Spleen (tissue), 13 donors: ENCODE results near the gene POLD2. TPM values are rescaled to one million over a fixed set of nuclear protein-coding genes. Genes with fewer than 3 reads are reported as not detected.
"Not testable (repeated sequence)": the region's sequence is repeated elsewhere in the genome, so short reads cannot be mapped to it uniquely, and the experiment has no call there.

Source experiments
- DNase-seq: peaks from one replicate; pipeline ENCODE4 v3.0.0-alpha.2; 2020
- H3K27ac ChIP-seq, 8 donors: fragments of 200-600 bp; sonication (generic) in 7 of 8; 1 replicate in 4 of 8; 2 replicates in 4 of 8; pipeline versions ENCODE4 v1.5.0 to v1.8.0; 2016 to 2021; ENCODE audit warnings: inconsistent platforms in 4 of 8, mild to moderate bottlenecking in 4 of 8, moderate library complexity in 1 of 8
- H3K27me3 ChIP-seq, 7 donors: fragments of 200-600 bp; sonication (generic) in 6 of 7; replicated peaks in 1 of 7; 1 replicate in 4 of 7; 2 replicates in 3 of 7; pipeline versions ENCODE4 v1.5.0 to v1.8.0; 2016 to 2021; ENCODE audit warnings: inconsistent platforms in 3 of 7, mild to moderate bottlenecking in 1 of 7
- H3K36me3 ChIP-seq, 6 donors: fragments of 200-600 bp; sonication (generic) in 5 of 6; 1 replicate in 4 of 6; 2 replicates in 2 of 6; pipeline versions ENCODE4 v1.5.0 to v1.8.0; 2016 to 2021; ENCODE audit warnings: inconsistent platforms in 2 of 6
- H3K4me1 ChIP-seq, 6 donors: fragments of 200-600 bp; sonication (generic) in 5 of 6; 1 replicate in 3 of 6; 2 replicates in 3 of 6; pipeline versions ENCODE4 v1.5.0 to v1.8.0; 2016 to 2021; ENCODE audit warnings: inconsistent platforms in 3 of 6
- H3K4me3 ChIP-seq, 8 donors: fragments of 200-600 bp; sonication (generic) in 7 of 8; 1 replicate in 4 of 8; 2 replicates in 4 of 8; pipeline versions ENCODE4 v1.5.0 to v1.8.0; 2016 to 2021; ENCODE audit warnings: inconsistent platforms in 4 of 8, mild to moderate bottlenecking in 4 of 8, moderate library complexity in 2 of 8
- H3K9me3 ChIP-seq, 8 donors: fragments of 200-600 bp; sonication (generic) in 7 of 8; 1 replicate in 4 of 8; 2 replicates in 4 of 8; pipeline versions ENCODE4 v1.5.0 to v1.8.0; 2016 to 2021; ENCODE audit warnings: inconsistent platforms in 4 of 8
- POLR2A ChIP-seq, 3 donors: fragments of 450-650 bp; IDR thresholded peaks; one replicate each; pipeline ENCODE4 v1.5.1; 2017; ENCODE audit warnings: antibody characterized with exemption in 3 of 3, mild to moderate bottlenecking in 1 of 3
- POLR2AphosphoS5 ChIP-seq, 3 donors: sonication (generic); formaldehyde crosslinking; IDR thresholded peaks; one replicate each; pipeline ENCODE4 v1.5.1; 2017; ENCODE audit warnings: antibody characterized with exemption in 3 of 3
- WGBS, 5 donors: extraction: QIAGEN DNeasy Blood & Tissue Kit in 3 of 5; methylation state at CpG; one replicate each; pipeline versions ENCODE4 v1.1.5 to v1.1.7; 2013 to 2018; 5-methylcytosine and 5-hydroxymethylcytosine counted together
- intact Hi-C: fragments of 100-400 bp; cut with DNase I; formaldehyde crosslinking; loops from one replicate; pipeline ENCODE4 v1.15.0; 2023; ENCODE audit warnings: low total_unique reads
- long read RNA-seq, 2 donors: transcript quantifications; one replicate each; lab custom pipeline, GENCODE V29; 2026
- polyA plus RNA-seq, 3 donors: library from polyadenylated mRNA; stranded (reverse); fragments of 200-250 nt; gene quantifications; one replicate each; pipeline ENCODE4 v1.2.1, GENCODE V29; 2013
- total RNA-seq, 7 donors: library from RNA; depleted of rRNA in 3 of 7; stranded (reverse); fragments of >200 nt in 3 of 7; fragmentation: NEBNext Ultra II Directional in 4 of 7; extraction: Animal tissue kit (Norgen Biotek cat#: 25700) in 4 of 7; gene quantifications; one replicate each; pipeline versions ENCODE4 v1.1.0 to v1.2.1, GENCODE V29; 2016 to 2021
- TF ChIP-seq, protein P1 (sequence below), 11 experiments: fragments of 200-600 bp in 7 of 11; fragments of 450-650 bp in 4 of 11; sonication (generic) in 4 of 11; IDR thresholded peaks in 8 of 11; conservative IDR thresholded peaks in 3 of 11; 1 replicate in 7 of 11; 2 replicates in 4 of 11; pipeline versions ENCODE4 v1.4.0 to v1.8.0; 2016 to 2021; ENCODE audit warnings: antibody characterized with exemption in 11 of 11, inconsistent platforms in 4 of 11, mild to moderate bottlenecking in 1 of 11
- donor health status: healthy with polysubstance abuse.
- donor health status: DM: no; HTN: no; CAD: no; lungs with moderate emphysema.
- donor health status: DM: no; HTN: no; CAD: no.
- donor health status: Bipolar disorder and iron deficiency.
- donor health status: healthy.
- donor health status: DM: no; HTN: no; CAD: no.
- donor health status: DM: yes; HTN: yes; CAD: no.

Gene POLD2
- total RNA-seq (10 to 100 TPM; 31.9 to 73.0 (median 40.9) TPM), polyA plus RNA-seq (10 to 100 TPM; 53.7 to 79.1 (median 69.4) TPM)
- long read RNA-seq, donor 1, transcript POLD2-218 (11 exons, 1,619 nt): major isoform, 11 of 16 reads
- long read RNA-seq, donor 1, partial matches to known transcripts: 0 of 16 reads
- long read RNA-seq, donor 1, other reads (novel, unspliced or antisense): 0 of 16 reads
- long read RNA-seq, donor 2, transcript POLD2-218 (11 exons, 1,619 nt): major isoform, 12 of 17 reads
- long read RNA-seq, donor 2, partial matches to known transcripts: 0 of 17 reads
- long read RNA-seq, donor 2, other reads (novel, unspliced or antisense): 0 of 17 reads

DNA sequence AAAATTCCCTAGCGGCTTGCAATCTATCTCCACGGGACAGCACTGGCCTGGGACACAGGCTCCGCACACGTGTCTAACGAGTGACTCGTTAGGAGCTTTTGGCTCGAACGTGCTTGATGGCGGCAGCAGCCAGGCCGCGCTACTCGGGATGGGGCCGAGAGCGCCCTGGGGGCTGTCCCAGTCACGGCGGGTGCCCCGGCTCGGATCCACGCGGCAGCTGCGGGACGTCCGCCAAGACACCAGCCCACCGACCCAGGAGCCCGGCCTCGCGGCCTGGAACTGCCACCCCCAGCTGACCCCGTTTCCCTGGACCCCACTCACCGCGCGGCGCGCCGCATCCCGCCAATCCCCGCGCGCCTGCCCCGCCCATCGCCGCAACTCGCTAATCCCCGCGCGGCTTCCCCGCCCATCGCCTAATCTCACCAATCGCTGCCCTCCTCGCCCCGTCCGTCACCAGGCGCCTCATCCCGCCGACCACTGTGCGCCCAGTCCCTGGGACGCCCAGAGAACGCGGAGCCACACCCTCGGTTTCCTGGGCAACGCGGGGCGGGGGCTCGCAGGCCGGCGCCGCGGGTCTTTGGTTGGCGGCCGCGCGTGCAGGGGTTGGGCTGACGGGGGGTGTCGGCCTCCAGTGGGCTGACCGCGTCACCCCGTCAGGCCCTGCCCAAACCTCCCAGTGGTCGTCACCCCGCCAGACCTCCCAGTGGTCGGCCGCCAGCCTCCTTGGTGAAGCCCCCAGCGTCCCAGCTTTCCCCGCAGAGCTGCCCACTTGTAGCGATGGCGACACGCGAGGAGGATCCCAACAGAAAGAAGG lies at the start of gene POLD2:
Gene POLD2, minus strand, starts transcription at position 359 of the 814 bp plus-strand sequence. CDS start 1,495 bp downstream, outside the sequence.
- Histone ChIP-seq H3K9me3 (peaks cover 0 to 12% (median 10%) of the 10 kb centered on the region in 8 donors), H3K4me3 (peak within 1 kb of the TSS; percentile 78 to 99 (median 91)), H3K4me1 (peaks cover 9 to 41% (median 19%) of the 10 kb centered on the region in 6 donors), H3K27me3 (no peaks in the 10 kb centered on the region), H3K27ac (peak within 1 kb of the TSS; percentile 39 to 88 (median 84)), H3K36me3 (peaks cover 0 to 35% (median 8%) of the 10 kb centered on the region in 6 donors)
- intact Hi-C loops: no loop called here
- WGBS, 5 donors: 0 to 1% (median 0%) methylated on average over 24 to 86 of the region's 86 CpGs
- DNase-seq: peak; percentile 99
- TF ChIP-seq, protein P1, sequence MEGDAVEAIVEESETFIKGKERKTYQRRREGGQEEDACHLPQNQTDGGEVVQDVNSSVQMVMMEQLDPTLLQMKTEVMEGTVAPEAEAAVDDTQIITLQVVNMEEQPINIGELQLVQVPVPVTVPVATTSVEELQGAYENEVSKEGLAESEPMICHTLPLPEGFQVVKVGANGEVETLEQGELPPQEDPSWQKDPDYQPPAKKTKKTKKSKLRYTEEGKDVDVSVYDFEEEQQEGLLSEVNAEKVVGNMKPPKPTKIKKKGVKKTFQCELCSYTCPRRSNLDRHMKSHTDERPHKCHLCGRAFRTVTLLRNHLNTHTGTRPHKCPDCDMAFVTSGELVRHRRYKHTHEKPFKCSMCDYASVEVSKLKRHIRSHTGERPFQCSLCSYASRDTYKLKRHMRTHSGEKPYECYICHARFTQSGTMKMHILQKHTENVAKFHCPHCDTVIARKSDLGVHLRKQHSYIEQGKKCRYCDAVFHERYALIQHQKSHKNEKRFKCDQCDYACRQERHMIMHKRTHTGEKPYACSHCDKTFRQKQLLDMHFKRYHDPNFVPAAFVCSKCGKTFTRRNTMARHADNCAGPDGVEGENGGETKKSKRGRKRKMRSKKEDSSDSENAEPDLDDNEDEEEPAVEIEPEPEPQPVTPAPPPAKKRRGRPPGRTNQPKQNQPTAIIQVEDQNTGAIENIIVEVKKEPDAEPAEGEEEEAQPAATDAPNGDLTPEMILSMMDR (IDR thresholded peaks at IDR 0.05 in 8 of 11, conservative IDR thresholded peaks at IDR 0.05 in 3 of 11): peak in 5 of 11 experiments; percentile 6 to 47 (median 11)
- TF ChIP-seq POLR2A (IDR thresholded peaks at IDR 0.05) (peak in 1 of 3 donors; percentile 29), POLR2AphosphoS5 (IDR thresholded peaks at IDR 0.05) (peak; percentile 72 to 90 (median 85))

DNA sequence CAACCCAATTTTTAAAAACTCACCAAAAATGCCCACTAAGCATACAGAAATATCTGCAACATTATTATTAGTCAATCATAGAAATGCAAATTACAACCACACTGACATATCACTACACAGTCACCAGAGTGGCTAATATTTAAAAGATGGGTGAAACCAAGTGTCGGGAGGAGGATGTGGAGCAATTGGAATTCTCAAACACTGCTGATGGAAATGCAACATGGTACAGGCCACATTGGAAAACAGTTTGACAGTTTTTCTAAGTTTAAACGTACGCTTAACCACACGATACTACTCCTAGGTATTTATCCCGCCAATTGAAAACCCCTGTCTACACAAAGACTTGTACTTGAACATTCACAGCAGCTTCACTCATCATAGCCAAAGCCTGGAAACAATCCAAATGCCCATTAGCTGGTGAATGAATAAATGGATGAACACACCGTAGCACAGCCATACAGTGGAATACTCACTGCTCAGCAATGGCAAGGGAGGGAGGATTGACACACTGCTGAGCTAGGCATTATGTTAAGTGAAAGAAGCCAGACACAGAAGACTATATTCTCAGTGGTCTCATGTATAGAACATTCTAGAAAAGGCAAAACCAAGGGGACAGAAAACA lies 49.6 kb upstream of the POLD2 start:
- WGBS, 5 donors: 83 to 94% (median 93%) methylated on average over 6 of the region's 6 CpGs
- Histone ChIP-seq H3K36me3 (no peaks in the 10 kb centered on the region), H3K27ac (no peak overlapping the region), H3K9me3 (no peaks in the 10 kb centered on the region), H3K27me3 (peaks cover 0 to 10% (median 0%) of the 10 kb centered on the region in 7 donors), H3K4me1 (peaks cover 0 to 6% (median 4%) of the 10 kb centered on the region in 6 donors), H3K4me3 (no peak overlapping the region)
- intact Hi-C loops: no loop called here
- TF ChIP-seq POLR2AphosphoS5 (IDR thresholded peaks at IDR 0.05) (no peak), POLR2A (IDR thresholded peaks at IDR 0.05) (no peak)
- TF ChIP-seq, protein P1 (IDR thresholded peaks at IDR 0.05 in 8 of 11, conservative IDR thresholded peaks at IDR 0.05 in 3 of 11): no peak
- no peak for DNase-seq

DNA sequence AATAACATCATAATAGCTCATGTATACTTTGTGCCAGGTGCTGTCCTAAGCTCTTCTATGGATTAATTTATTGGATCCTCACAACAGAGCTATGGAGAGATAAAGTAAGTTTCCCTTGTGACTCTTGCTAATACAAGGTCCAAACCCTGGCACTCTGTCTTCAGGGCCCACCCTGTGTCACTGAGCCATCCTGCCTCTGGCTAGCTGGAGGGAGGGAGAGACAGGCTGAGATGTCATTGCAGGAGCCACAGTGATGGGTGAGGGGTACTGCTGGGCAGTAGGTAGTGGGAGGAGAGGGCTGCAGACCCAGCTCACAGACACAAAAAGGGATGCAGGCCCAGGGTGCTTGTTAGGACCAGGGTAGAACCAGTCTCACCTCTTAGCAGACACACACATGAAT lies 49.0 kb upstream of the POLD2 start:
- Histone ChIP-seq H3K27ac (no peak overlapping the region), H3K9me3 (no peaks in the 10 kb centered on the region), H3K4me3 (no peak overlapping the region), H3K27me3 (peaks cover 0 to 7% (median 0%) of the 10 kb centered on the region in 7 donors), H3K4me1 (peaks cover 0 to 12% (median 7%) of the 10 kb centered on the region in 6 donors), H3K36me3 (no peaks in the 10 kb centered on the region)
- no peak for DNase-seq
- TF ChIP-seq, protein P1 (IDR thresholded peaks at IDR 0.05 in 8 of 11, conservative IDR thresholded peaks at IDR 0.05 in 3 of 11): no peak
- TF ChIP-seq POLR2AphosphoS5 (IDR thresholded peaks at IDR 0.05): no peak
- intact Hi-C loops: no loop called here

DNA sequence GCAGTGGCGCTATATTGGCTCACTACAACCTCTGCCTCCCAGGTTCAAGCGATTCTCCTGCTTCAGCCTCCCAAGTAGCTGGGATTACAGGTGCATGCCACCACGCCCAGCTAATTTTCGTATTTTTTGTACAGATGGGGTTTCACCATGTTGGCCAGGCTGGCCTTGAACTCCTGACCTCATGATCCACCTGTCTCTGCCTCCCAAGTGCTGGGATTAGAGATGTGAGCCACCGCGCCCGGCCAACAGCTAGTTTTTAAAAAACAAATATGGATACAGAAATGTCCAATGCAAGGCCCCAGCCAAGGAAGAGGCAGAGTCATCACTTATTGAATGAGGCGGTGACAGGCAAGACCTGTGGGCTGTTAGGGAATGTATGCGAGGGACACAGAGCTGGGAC lies 48.6 kb upstream of the POLD2 start:
- H3K36me3 ChIP-seq, H3K4me3 ChIP-seq, H3K9me3 ChIP-seq, DNase-seq, H3K27me3 ChIP-seq, H3K27ac ChIP-seq, intact Hi-C loops: not testable (repeated sequence)
- WGBS, 5 donors: 87 to 95% (median 93%) methylated on average over 9 of the region's 9 CpGs
- peaks cover 0 to 13% (median 7%) of the 10 kb centered on the region in 6 donors for H3K4me1 ChIP-seq
